GM21737 (cell line): ENCODE results near the gene SALL2.
"Not testable (repeated sequence)": the region's sequence is repeated elsewhere in the genome, so short reads cannot be mapped to it uniquely, and the experiment has no call there.

ENCODE experiments used
- ATAC-seq: cut with Tn5 transposase; IDR thresholded peaks from one replicate; pipeline ENCODE4 v1.9.1; 2021; ENCODE audit warnings: mild to moderate bottlenecking, moderate library complexity; ENCODE audit not compliant: unreplicated experiment

Gene SALL2

DNA sequence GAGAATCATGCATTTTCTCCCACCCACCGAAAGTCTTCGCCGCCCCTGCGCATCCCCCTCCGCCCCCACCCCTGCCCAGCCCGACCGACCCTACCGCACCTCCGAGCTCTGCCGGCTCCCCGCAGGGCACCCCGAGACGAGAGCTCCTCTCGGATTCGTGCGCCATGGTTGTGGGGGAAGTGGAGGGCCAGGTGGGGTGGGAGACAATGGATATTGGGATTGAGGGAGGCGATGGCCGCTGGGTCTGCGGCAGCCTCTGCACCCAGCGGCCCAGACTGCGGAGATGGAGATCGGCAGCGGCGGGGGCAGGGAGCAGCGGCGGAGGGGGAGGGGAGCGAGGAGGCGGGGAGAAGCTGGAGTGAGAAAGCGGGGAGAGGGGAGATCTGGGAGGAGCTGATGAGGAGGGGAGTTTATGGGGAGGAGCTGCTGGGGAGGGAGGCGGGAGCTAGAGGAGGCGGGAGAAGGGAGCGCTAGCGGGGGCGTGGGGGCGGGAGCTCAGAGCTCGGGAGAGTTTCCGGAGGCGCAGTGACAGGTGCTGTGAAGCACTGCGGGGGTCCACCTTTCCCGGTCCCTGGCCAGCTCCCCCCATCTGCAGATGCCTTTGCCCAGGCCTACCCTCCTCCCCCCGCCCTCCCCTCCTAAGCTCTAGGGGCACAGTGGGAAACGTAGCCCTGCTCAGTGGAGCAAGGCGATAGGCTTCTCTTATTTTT lies at the start of gene SALL2:
Gene SALL2 (minus strand): TSS at position 385 of the 710 bp plus-strand sequence. CDS start 219 bp downstream, at position 166.
- peak; percentile 63 for ATAC-seq

DNA sequence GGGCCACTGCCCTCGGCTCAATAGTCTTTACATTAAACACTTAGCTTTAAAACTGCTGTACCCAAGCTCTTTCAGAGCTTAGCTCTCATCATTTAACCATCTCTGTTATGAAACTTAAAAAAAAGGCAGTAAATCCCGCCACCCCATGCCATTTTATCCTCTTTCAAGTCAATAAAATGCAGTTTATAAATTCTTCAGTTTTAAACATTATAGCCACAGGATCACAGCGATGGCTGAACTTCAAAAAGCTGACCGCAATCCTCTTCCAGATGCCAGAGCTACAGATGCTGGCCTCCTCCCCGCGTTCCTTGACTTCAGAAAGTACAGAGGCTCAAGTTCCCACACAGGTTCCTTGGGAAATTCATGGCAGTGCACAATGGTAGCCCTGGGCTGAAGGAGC lies 49.5 kb upstream of the SALL2 start:
- ATAC-seq = no peak

DNA sequence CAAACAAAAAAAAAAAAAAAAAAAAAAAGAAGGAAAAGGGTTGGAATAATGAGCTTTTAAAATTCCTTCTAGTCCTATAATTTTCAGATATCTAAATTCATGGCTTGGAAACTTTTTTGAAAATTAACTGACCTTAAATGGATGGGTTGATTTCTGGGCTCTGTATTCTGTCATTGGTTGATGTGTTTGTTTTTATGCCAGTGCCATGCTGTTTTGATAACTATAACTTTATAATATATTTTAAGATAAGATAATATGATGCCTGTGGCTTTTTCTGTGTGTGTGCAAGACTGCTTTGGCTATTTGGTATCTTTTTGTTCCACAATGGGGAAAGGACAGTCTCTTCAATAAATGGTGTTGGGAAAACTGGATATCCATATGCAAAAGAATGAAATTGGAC lies 46.5 kb upstream of the SALL2 start:
- no peak for ATAC-seq

DNA sequence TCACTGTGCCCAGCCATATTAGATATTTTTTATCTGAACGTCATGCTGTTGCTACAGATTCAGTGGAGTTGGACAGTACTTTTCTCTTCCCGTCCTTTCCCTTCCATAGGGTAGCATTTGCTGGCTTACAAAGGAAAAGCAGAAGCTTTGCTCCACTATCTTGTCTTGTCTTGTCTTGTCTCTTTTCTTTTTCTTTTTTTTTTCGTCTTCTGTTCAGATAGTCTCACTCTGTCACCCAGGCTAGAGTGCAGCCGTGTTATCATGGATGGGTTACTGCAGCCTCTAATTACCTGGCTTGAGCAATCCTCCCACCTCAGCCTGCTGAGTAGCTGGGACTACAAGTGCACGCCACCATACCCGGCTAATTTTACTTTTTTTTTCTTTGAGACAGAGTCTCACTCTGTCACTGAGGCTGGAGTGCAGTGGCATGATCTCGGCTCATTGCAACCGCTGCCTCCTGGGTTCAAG lies 32.6 kb upstream of the SALL2 start:
- no peak for ATAC-seq

DNA sequence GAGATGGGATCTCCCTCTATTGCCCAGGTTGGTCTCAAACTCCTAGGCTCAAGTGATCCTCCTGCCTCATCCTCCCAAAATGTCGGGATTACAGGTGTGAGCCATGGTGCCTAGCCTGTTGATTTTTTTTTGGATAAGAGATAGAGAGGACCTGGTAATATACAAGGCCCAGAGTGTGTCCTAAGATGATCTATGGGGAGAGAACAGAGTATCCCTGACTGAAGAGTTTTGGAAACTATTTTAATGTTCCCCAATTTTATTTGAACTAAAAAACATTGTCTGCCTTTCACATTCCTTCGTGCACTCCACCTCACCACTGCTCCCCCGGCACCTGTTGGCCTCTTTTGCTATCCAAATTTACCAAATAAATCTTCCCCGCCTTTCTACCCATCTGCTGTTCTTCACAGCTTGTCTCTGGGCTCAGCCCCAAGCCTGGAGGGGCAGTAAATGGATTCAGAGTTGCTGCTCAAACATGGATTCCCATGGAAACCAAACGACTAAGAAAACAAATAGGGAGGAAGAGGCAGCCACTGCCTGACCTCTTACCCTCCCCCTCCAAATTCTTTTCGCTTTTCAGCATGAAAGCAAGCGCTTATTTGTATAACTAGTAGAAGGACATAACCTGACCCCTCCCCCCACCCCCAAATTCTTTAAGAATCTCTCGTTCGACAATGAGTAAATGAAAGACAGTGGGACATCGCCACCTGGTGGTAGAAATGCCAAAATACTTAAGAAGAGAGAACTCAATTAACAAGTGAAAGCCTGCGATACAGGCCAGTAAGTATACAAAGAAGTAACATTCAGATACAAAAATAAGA lies 31.1 kb upstream of the SALL2 start:
- no peak for ATAC-seq

DNA sequence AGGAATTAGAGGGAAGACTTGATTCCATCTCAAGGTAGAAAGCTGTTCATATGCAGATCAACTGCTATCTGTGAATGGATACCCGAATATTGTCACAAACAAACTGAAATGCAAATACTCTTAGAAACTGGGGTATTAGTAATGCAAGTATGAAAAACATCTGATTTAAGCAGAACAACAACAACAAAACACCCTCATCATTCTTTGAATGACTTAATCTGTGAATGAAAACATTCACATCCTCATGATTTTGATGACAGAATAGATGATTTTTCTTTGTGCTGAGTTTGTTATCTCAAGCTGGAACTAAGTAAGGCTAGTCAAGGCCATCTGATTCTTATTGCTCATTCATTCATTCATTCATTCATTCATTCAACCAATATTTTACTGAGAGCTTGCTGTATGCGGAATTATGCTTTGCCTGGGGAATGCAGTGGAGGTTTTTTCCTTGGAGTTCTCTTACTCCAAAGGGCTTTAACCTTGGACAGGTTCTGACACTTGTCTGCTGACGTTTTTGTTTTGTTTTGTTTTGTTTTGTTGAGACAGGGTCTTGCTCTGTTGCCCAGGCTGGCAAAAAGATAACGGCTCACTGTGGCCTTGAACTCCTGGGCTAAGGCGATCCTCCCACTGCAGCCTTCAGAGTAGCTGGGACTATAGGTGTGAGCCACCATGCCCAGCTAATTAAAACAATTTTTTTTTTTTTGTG lies 30.4 kb upstream of the SALL2 start:
- no peak for ATAC-seq

DNA sequence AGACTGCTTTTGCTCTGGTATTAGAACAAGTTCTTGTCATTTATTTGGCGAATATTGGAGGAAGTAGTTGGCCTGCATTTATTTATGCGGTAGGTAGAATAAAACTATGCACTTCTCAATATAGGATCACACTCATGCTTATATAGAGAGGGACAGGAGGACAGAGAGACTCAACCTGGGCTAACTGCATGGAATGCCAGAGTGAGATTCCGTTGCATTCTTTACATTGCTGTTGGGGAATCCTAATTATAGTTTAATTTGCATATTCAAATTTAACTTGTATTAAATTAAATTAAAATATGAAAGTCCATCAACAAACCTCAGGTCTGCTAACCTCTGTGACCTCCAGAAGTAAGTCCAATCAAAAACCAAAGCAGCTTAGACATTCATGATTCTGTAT lies 27.1 kb upstream of the SALL2 start:
- ATAC-seq = no peak

DNA sequence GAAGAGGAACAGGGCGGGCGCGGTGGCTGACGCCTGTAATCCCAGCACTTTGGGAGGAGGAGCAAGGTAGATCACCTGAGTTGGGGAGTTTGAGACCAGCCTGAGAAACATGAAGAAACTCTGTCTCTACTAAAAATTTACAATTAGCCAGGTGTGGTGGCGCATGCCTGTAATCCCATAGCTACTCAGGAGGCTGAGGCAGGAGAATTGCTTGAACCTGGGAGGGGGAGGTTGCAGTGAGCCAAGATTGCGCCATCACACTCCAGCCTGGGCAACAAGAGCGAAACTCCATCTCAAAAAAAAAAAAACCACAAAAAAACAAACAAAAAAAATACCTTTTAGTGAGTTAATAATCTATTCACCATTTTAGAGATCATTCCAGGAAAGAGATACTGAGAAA lies 18.4 kb upstream of the SALL2 start:
- ATAC-seq = not testable (repeated sequence)

DNA sequence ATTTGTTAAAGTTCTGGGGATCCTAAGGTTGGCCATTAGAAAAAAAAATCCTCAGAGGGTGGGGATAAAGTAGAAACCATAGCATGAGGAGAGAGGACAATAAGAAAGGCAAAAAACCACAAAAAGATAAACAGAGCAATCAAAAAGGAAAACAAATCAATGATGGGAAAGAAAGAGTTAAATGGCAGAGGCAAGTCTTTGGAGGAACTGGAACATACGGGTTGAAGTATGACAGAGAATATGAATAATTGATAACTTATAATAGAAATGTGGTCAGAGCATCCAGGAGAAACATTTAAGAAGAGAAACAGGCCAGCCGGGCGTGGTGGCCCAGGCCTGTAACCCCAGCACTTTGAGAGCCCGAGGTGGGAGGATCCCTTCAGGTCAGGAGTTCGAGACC lies 17.8 kb upstream of the SALL2 start:
- ATAC-seq = no peak

DNA sequence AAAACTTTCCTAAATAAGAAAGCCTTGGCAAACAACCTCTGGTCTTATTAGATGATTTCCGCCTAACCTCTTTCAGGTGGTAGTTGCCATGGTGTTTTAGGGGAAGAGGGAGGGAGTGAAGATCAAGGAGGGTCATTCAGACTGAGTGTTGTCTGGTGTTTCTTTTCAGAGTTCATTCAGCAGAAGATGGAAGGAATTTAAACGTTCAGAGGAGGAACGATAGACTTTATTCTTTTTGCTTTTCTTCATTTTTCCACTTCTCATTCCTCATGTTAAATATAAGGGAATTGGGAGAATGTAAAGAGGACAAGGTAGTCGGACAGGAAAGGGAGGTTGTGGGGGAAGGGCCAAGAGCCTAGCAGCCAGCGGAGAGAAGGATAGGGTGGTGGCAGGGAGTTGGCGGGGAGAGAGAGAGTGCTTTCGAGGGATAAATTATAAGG lies 17.4 kb upstream of the SALL2 start:
- ATAC-seq = no peak

DNA sequence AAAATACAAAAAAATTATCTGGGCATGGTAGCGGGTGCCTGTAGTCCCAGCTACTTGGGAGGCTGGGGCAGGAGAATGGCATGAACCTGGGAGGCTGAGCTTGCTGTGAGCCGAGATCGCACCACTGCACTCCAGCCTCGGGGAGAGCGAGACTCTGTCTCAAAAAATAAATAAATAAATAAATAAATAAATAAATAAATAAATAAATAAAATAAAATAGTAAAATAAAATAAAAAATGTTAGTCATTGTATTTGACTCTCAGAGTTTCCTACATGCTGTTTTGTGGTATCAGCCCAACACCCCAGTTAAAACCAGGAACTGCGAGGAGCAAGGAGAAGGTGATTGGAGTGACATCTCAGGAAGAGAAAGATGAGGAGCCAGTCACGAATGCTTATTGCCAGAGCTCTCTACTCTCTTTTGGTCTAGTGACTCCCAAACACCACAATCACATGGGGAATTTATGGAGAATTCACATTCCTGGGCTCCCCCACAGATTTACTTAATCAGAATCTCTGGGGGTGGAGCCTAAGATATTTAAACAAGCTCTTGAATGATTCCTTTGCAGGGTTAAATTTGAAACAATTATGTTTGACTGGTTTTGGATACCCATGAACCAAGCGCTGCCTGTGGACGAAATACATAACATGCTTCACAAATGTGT lies 15.4 kb upstream of the SALL2 start:
- ATAC-seq = no peak

DNA sequence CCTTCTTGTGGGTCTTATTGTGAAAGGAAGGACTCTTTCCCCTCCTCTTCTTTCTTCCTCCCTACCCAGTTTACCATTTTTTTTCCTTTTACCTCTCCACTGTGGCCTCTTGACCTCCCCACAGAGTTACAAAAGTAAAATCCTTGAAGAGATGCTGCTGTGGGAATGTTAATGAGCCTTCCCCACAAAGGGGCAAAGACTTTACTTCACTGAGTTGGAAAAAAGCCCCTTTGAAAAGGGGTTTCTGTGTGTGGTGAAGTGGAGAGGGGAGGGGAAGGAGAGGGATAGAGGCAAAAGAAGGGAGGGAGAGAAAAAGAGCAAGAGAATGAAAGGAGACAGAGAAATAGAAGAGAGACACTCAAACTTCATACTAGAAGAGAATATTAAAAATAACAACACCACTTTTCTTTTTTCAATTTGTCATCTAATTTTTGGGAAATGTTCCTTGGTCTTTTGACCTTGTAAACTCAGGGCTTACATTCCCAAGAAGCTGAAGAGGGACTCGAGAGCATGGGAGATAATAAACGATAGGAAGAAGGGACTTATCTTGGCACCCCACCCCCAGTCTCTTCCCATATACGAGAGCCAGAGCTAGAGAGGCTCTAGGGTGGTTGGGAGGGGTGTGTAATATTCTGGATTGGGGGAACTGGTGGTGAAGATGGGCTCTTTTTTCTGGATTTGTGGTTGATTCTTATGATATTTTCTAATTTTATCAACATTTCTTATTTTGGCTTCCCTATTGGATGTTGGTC lies 13.2 kb upstream of the SALL2 start:
- ATAC-seq = no peak

DNA sequence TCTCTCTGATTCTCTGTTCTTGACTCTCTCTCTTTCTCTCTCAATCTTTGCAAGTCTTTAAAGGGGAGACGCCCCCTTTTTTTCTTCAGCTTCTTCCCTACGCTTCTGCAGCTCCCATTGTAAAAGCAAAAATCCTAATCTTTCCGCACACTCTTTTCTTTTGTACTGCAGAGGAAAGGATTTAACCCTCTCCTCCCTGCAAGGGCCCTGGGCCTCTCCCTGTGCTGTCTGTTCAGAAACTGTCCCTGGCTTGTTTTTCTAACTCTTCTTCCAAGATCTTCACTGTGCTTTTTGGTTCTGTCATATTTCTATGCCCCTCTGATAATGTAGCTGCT lies 10.9 kb upstream of the SALL2 start:
- ATAC-seq = no peak

DNA sequence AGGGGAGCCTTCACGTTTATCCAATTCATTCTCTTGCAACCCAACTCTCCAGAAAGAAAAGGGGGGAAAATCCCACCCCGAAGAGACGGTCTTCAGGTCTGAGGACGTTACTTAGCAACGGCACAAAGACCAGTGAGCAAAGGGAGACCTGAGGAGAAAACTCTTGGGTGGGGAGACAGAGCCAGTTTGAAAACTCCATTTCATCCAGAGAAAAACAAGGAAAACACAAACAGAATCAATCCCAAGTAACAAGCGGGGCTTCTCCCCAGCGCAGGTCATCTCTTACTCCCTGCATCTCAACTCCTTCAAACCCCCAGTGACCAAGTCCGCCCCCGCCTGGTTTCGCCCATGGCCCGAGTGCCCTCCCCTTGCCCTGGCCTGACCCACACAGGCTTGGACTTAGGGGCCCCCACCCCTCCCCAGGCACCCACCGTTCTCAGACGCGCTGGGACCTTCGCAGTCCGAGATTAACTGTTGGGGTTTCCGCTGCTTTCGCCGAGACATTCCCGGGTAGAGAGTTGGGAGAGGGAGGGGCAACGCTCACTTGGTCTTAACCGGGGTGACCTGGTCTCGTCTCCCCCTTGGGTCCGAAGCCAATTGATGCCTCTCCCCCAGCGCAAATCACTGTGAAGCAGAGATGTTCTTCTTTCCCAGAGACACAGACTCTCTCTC lies 10.4 kb upstream of the SALL2 start:
- ATAC-seq = no peak

DNA sequence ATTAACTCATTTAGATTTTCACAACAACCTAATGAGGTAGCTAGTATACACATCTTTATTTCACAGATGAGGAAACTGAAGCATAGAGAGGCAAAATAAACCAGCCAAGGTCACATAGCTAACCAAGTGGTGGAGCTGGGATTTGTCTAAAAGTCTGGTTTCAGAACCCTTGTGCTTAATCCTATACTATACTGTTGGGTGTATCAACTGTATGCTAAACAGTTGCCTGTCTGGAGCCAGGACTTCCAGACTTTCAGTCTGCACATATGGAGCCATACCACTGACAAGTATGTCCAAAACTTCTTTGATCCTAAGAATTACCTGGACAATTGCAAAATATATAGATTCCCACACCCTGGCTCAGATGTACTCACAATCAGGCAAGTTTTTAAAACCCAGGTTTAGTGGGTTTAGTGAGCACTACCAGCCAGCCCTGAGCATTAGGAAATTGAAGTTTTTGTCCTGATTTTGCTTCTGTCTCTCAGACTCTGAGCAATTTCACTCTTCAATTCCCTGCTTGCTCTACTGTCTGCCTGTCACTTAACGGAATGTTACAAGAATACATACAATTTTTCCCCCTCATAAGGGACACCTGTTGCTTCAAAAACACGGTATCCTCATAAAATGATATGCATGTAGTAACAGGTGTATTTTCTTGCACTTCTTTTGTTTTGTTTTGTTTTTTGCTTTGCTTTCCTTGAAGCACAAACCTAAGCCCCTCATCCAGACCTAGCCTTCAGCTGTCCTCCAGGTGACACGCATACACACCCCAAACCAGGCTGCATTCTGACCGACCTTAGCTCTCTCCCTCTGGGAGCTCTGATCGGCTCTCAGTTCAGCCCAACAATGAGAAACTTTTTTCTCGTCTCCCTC lies 9.6 kb upstream of the SALL2 start:
- ATAC-seq = no peak

DNA sequence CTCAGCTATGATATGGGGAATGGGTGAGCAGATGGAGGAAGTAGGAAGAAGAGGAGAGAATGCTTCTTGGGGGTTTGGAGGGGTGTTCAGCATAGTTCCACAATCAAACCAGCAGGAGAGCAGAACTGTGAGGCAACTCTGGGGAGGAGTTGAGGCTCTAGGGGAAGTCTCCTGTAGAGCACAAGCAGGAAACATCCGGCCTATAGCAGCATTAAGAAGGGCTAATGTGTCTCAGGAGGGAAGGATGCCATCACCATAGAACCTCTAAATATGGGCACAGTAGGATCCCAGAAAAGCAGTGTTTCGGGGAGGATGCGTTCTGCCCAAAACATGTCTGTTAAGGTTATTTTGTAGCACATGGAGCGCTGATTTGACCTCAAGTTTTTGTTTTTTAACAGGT lies 8.4 kb upstream of the SALL2 start:
- ATAC-seq = no peak

DNA sequence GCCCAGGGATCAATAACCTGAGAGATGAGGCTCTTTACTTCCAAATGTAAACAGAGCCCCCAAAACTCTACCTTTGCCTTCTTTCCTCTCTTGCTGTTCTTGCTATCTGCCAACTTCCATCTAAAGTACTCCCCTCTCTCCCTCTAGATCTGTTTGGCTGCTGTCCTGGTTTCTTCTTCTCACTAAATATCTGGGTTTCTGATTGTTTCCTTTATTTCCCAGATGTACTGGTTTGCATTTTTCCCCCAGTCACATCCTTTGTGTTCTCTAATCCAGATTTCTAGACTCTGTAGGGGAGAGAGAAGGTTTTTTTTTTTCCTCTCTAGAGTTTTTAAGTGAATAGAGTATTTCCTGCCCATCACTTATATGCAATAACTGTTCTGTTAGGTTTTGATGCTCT lies 7.1 kb upstream of the SALL2 start:
- ATAC-seq = no peak

DNA sequence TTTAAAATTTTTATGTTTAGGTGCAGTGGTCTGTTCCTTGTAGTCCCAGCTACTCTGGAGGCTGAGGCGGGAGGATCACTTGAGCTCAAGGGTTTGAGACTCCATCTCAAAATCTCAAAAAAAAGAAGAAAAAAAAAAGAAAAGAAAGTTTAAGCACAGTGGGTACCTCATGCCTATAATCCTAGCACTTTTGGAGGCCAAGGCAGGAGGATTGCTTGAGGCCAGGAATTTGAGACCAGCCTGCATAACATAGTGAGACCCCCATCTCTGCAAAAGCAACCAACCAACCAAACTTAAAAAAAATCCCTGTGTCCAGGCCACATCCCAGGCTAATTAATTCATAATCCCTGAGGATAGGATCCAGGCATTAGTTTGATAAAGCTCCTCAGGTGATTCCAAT lies 3.4 kb upstream of the SALL2 start:
- no peak for ATAC-seq
